H9 (cell line): ENCODE data around the gene SNX1. TPM values are rescaled to one million over a fixed set of nuclear protein-coding genes. Genes with fewer than 3 reads are reported as not detected.

Experiments
- DNase-seq: peaks from one replicate; pipeline ENCODE4 v3.0.0-alpha.2; 2017
- H2AFZ ChIP-seq: one replicate; pipeline ENCODE4 v1.6.1; 2013; ENCODE audit warnings: mild to moderate bottlenecking, low read length, control low read depth, moderate library complexity
- H2AK5ac ChIP-seq: 2 replicates; pipeline ENCODE4 v1.6.1; 2013; ENCODE audit warnings: low read length, control low read depth, mixed read lengths; ENCODE audit not compliant: insufficient read length
- H2BK120ac ChIP-seq: one replicate; pipeline ENCODE4 v1.6.1; 2013; ENCODE audit warnings: low read depth, mild to moderate bottlenecking, low read length, control low read depth, inconsistent platforms; ENCODE audit not compliant: poor library complexity, severe bottlenecking
- H2BK12ac ChIP-seq: 2 replicates; pipeline ENCODE4 v1.6.1; 2013; ENCODE audit warnings: low read length, control low read depth, mixed read lengths, low read depth; ENCODE audit not compliant: insufficient read length
- H2BK15ac ChIP-seq: 2 replicates; pipeline ENCODE4 v1.6.1; 2013; ENCODE audit warnings: low read depth, low read length, control low read depth
- H2BK20ac ChIP-seq: one replicate; pipeline ENCODE4 v1.6.1; 2013; ENCODE audit warnings: low read depth, mild to moderate bottlenecking, low read length, control low read depth, inconsistent platforms; ENCODE audit not compliant: poor library complexity, severe bottlenecking
- H2BK5ac ChIP-seq: 2 replicates; pipeline ENCODE4 v1.6.1; 2013; ENCODE audit warnings: low read length, control low read depth, mixed read lengths; ENCODE audit not compliant: insufficient read length
- H3K14ac ChIP-seq: 2 replicates; pipeline ENCODE4 v1.6.1; 2013; ENCODE audit warnings: low read length, control low read depth; ENCODE audit not compliant: insufficient read depth
- H3K18ac ChIP-seq: 2 replicates; pipeline ENCODE4 v1.6.1; 2013; ENCODE audit warnings: low read depth, mild to moderate bottlenecking, mixed read lengths, low read length, control low read depth; ENCODE audit not compliant: insufficient read length
- H3K23ac ChIP-seq: 2 replicates; pipeline ENCODE4 v1.6.1; 2013; ENCODE audit warnings: low read length, control low read depth, mixed read lengths, low read depth; ENCODE audit not compliant: insufficient read length
- H3K23me2 ChIP-seq: 2 replicates; pipeline ENCODE4 v1.6.1; 2013; ENCODE audit warnings: low read depth, mild to moderate bottlenecking, mixed read lengths, low read length, control low read depth; ENCODE audit not compliant: insufficient read length, poor library complexity, severe bottlenecking
- H3K27ac ChIP-seq: 2 replicates; pipeline ENCODE4 v1.5.1; 2013; ENCODE audit warnings: low read length, control low read depth, mixed read lengths, low read depth; ENCODE audit not compliant: insufficient read length
- H3K27me3 ChIP-seq: 2 replicates; pipeline ENCODE4 v1.6.1; 2013; ENCODE audit warnings: low read length, control low read depth, inconsistent platforms; ENCODE audit not compliant: insufficient read depth
- H3K4ac ChIP-seq: 2 replicates; pipeline ENCODE4 v1.6.1; 2013; ENCODE audit warnings: low read depth, mild to moderate bottlenecking, control low read depth, inconsistent platforms, low read length, moderate library complexity
- H3K4me1 ChIP-seq: 2 replicates; pipeline ENCODE4 v1.6.1; 2013; ENCODE audit warnings: low read length, control low read depth, inconsistent platforms; ENCODE audit not compliant: insufficient read depth
- H3K4me2 ChIP-seq: 2 replicates; pipeline ENCODE4 v1.6.1; 2013; ENCODE audit warnings: low read length, control low read depth, mixed read lengths; ENCODE audit not compliant: insufficient read length, insufficient read depth
- H3K56ac ChIP-seq: 2 replicates; pipeline ENCODE4 v1.6.1; 2013; ENCODE audit warnings: low read depth, mild to moderate bottlenecking, mixed read lengths, low read length, control low read depth; ENCODE audit not compliant: insufficient read length
- H3K79me1 ChIP-seq: 2 replicates; pipeline ENCODE4 v1.6.1; 2013; ENCODE audit warnings: low read depth, mild to moderate bottlenecking, moderate library complexity, low read length, control low read depth, inconsistent platforms; ENCODE audit not compliant: insufficient read depth, poor library complexity, severe bottlenecking
- H3K79me2 ChIP-seq: 2 replicates; pipeline ENCODE4 v1.6.1; 2013; ENCODE audit warnings: low read length, control low read depth, inconsistent platforms; ENCODE audit not compliant: insufficient read depth
- H3K9ac ChIP-seq: 2 replicates; pipeline ENCODE4 v1.6.1; 2013; ENCODE audit warnings: low read length, control low read depth, mixed read lengths; ENCODE audit not compliant: insufficient read length; ENCODE audit errors: extremely low read depth
- H3K9me3 ChIP-seq: one replicate; pipeline ENCODE4 v1.6.1; 2013; ENCODE audit warnings: low read depth, low read length, inconsistent platforms; ENCODE audit not compliant: control insufficient read depth
- H3T11ph ChIP-seq: one replicate; pipeline ENCODE4 v1.6.1; 2013; ENCODE audit warnings: mild to moderate bottlenecking, low read length, control low read depth, inconsistent platforms
- H4K20me1 ChIP-seq: one replicate; pipeline ENCODE4 v1.6.1; 2013; ENCODE audit not compliant: control insufficient read depth, insufficient read length, insufficient read depth
- H4K5ac ChIP-seq: 2 replicates; pipeline ENCODE4 v1.6.1; 2013; ENCODE audit warnings: low read depth, mild to moderate bottlenecking, mixed read lengths, low read length, control low read depth; ENCODE audit not compliant: insufficient read length
- H4K8ac ChIP-seq: replicated peaks from 2 replicates; pipeline ENCODE4 v1.6.1; 2013; ENCODE audit warnings: low read length, control low read depth, mixed read lengths, low read depth; ENCODE audit not compliant: insufficient read length
- H4K91ac ChIP-seq: 2 replicates; pipeline ENCODE4 v1.6.1; 2013; ENCODE audit warnings: low read depth, mild to moderate bottlenecking, moderate library complexity, mixed read lengths, low read length, control low read depth; ENCODE audit not compliant: insufficient read length
- H3K27ac Mint-ChIP-seq, 3 experiments: 2 replicates in 2 of 3; 3 replicates in 1 of 3; pipeline ENCODE4 v1.8.0; 2020 to 2021; ENCODE audit warnings: mixed read lengths in 3 of 3, mild to moderate bottlenecking in 1 of 3, moderate library complexity in 1 of 3
- H3K27me3 Mint-ChIP-seq: 2 replicates; pipeline ENCODE4 v1.8.0; 2021; ENCODE audit warnings: low read depth, mild to moderate bottlenecking, moderate library complexity, mixed read lengths
- H3K36me3 Mint-ChIP-seq, 3 experiments: 2 replicates in 2 of 3; 3 replicates in 1 of 3; pipeline ENCODE4 v1.8.0; 2020 to 2021; ENCODE audit warnings: low read depth in 3 of 3, mixed read lengths in 3 of 3; ENCODE audit not compliant: insufficient read depth in 1 of 3
- H3K4me1 Mint-ChIP-seq, 2 experiments: 2 replicates each; pipeline ENCODE4 v1.8.0; 2020; ENCODE audit warnings: mixed read lengths in 2 of 2
- H3K4me3 Mint-ChIP-seq, 2 experiments: 2 replicates in 1 of 2; 3 replicates in 1 of 2; pipeline ENCODE4 v1.8.0; 2020 to 2021; ENCODE audit warnings: mild to moderate bottlenecking in 2 of 2, mixed read lengths in 2 of 2, moderate library complexity in 1 of 2
- H3K9me3 Mint-ChIP-seq, 2 experiments: 2 replicates in 1 of 2; 3 replicates in 1 of 2; pipeline ENCODE4 v1.8.0; 2020; ENCODE audit warnings: mild to moderate bottlenecking in 2 of 2, mixed read lengths in 2 of 2, moderate library complexity in 1 of 2
- WGBS: extraction: QIAGEN DNeasy Blood & Tissue Kit; methylation state at CpG from one replicate; pipeline ENCODE4 v1.1.7; 2013; ENCODE audit warnings: missing lambda C conversion rate, low lambda C conversion rate, mixed read lengths; ENCODE audit not compliant: insufficient read length; ENCODE audit errors: extremely low coverage; 5-methylcytosine and 5-hydroxymethylcytosine counted together
- total RNA-seq: library from RNA; stranded (reverse); gene quantifications from 2 replicates; pipeline ENCODE4 v1.2.1, GENCODE V29; 2021
- TF ChIP-seq, protein P1 (sequence below): fragments of 200-600 bp; sonication (generic); conservative IDR thresholded peaks from 3 replicates; pipeline ENCODE4 v1.8.0; 2021; ENCODE audit warnings: antibody characterized with exemption, mild to moderate bottlenecking

Gene SNX1
- total RNA-seq, 1 experiment from 2014 or later, result 58.8 TPM

DNA sequence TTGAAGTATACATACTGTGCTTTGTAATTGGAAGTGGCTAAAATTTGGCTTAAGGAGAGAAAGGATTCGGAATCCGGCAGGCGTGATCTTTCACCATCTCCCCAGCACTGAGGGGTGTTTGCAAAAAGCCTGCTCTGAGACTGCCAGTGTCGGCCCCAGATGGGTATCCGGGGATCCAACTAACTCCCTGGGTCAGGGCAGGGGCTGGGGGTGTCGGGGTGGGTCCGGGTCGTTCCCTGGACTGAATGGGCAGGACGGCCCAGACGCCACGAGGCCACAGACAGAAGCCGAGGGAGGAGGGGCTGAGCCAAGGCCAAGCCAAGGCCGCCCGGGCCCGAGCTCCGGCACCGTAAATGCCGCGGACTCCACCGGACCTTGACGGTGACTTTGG is 66.7 kb downstream of the SNX1 start:
- H4K8ac ChIP-seq, result no peak overlapping the region
- H2BK12ac ChIP-seq, result no peak overlapping the region
- no peaks in the 10 kb centered on the region; the same call in 1 of the 2 replicates for H3K4me1 ChIP-seq
- no peak overlapping the region for H3K23ac ChIP-seq
- no peak overlapping the region for H3K56ac ChIP-seq
- peak overlapping the region; percentile 71 for H3K9ac ChIP-seq
- no CpG with 5 or more reads among the region's 21 CpGs for WGBS
- H4K91ac ChIP-seq, result no peak overlapping the region
- H3K23me2 ChIP-seq, result no peaks in the 10 kb centered on the region
- H3T11ph ChIP-seq, result no peak overlapping the region
- H3K79me1 ChIP-seq, result no peaks in the 10 kb centered on the region
- no peaks in the 10 kb centered on the region for H3K27me3 Mint-ChIP-seq
- H3K4me1 Mint-ChIP-seq, result peaks cover 28 to 29% of the 10 kb centered on the region in 2 experiments
- H4K5ac ChIP-seq, result no peak overlapping the region
- H3K79me2 ChIP-seq, result no peaks in the 10 kb centered on the region; the same call in 1 of the 2 replicates
- peak overlapping the region; percentile 55 to 89 (median 86); a peak in 5 of 7 replicates for H3K27ac Mint-ChIP-seq
- H3K18ac ChIP-seq, result peak overlapping the region; percentile 37
- H3K36me3 Mint-ChIP-seq, result peaks cover 26 to 39% (median 29%) of the 10 kb centered on the region in 3 experiments; a peak in 6 of 7 replicates
- no peak overlapping the region for H3K4ac ChIP-seq
- H3K27ac ChIP-seq, result no peak overlapping the region
- H2BK20ac ChIP-seq, result no peak overlapping the region
- H2BK5ac ChIP-seq, result no peak overlapping the region
- peak overlapping the region; percentile 65; the same call in 1 of the 2 replicates for H3K14ac ChIP-seq
- DNase-seq, result no peak
- no peak overlapping the region for H2AK5ac ChIP-seq
- H3K27me3 ChIP-seq, result no peaks in the 10 kb centered on the region
- TF ChIP-seq, protein P1, sequence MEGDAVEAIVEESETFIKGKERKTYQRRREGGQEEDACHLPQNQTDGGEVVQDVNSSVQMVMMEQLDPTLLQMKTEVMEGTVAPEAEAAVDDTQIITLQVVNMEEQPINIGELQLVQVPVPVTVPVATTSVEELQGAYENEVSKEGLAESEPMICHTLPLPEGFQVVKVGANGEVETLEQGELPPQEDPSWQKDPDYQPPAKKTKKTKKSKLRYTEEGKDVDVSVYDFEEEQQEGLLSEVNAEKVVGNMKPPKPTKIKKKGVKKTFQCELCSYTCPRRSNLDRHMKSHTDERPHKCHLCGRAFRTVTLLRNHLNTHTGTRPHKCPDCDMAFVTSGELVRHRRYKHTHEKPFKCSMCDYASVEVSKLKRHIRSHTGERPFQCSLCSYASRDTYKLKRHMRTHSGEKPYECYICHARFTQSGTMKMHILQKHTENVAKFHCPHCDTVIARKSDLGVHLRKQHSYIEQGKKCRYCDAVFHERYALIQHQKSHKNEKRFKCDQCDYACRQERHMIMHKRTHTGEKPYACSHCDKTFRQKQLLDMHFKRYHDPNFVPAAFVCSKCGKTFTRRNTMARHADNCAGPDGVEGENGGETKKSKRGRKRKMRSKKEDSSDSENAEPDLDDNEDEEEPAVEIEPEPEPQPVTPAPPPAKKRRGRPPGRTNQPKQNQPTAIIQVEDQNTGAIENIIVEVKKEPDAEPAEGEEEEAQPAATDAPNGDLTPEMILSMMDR, result no peak
- no peak overlapping the region for H2BK15ac ChIP-seq
- H2AFZ ChIP-seq, result no peak overlapping the region
- H3K9me3 Mint-ChIP-seq, result no peaks in the 10 kb centered on the region; a peak in 1 of 5 replicates
- H3K4me3 Mint-ChIP-seq, result peak overlapping the region; percentile 88 to 91
- no peaks in the 10 kb centered on the region for H4K20me1 ChIP-seq
- no peaks in the 10 kb centered on the region for H3K9me3 ChIP-seq
- no peak overlapping the region for H2BK120ac ChIP-seq
- peak overlapping the region; percentile 77 for H3K4me2 ChIP-seq
